Liver (tissue), 3 donors: ENCODE measurements around the gene PAH.

Experiments used
- EGR1 ChIP-seq, 2 donors: IDR thresholded peaks; 2 replicates each; pipeline ENCODE4 v1.6.1; 2016 to 2018; ENCODE audit warnings: antibody characterized with exemption in 2 of 2, low read depth in 2 of 2
- TF ChIP-seq, protein P1 (sequence below): fragments of 150-350 bp; IDR thresholded peaks from 2 replicates; pipeline ENCODE4 v1.5.1; 2017; ENCODE audit warnings: improper control_type of control experiment, low read depth, low read length; ENCODE audit not compliant: missing input control
- TF ChIP-seq, protein P2 (sequence below): IDR thresholded peaks from 2 replicates; pipeline ENCODE4 v1.6.1; 2016; ENCODE audit warnings: antibody characterized with exemption, mild to moderate bottlenecking
- donor health status: healthy.
- donor health status: healthy.

DNA sequence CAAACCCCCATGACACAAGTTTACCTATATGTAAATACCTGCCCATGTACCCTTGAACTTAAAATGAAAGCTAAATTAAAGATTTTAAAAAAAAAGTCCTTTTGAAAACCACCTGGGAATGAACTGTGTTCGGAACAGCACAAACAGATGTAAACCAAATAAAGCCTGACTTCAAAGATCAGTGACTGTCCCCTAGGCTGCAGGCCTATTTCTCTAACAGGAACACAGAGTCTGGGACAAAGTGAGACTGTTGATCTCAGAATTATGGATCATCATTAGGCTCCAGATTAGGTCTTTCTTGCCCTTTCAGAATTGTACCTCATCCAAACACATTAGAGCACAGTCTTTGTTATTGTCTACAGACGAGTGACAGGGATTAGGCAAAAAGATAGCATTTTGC is 54.6 kb downstream of the PAH start:
- no peak for TF ChIP-seq EGR1 (IDR thresholded peaks at IDR 0.05; ENCODE audit: low read depth in 2 of 2)
- TF ChIP-seq, protein P1, sequence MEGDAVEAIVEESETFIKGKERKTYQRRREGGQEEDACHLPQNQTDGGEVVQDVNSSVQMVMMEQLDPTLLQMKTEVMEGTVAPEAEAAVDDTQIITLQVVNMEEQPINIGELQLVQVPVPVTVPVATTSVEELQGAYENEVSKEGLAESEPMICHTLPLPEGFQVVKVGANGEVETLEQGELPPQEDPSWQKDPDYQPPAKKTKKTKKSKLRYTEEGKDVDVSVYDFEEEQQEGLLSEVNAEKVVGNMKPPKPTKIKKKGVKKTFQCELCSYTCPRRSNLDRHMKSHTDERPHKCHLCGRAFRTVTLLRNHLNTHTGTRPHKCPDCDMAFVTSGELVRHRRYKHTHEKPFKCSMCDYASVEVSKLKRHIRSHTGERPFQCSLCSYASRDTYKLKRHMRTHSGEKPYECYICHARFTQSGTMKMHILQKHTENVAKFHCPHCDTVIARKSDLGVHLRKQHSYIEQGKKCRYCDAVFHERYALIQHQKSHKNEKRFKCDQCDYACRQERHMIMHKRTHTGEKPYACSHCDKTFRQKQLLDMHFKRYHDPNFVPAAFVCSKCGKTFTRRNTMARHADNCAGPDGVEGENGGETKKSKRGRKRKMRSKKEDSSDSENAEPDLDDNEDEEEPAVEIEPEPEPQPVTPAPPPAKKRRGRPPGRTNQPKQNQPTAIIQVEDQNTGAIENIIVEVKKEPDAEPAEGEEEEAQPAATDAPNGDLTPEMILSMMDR, result no peak
- TF ChIP-seq, protein P2, sequence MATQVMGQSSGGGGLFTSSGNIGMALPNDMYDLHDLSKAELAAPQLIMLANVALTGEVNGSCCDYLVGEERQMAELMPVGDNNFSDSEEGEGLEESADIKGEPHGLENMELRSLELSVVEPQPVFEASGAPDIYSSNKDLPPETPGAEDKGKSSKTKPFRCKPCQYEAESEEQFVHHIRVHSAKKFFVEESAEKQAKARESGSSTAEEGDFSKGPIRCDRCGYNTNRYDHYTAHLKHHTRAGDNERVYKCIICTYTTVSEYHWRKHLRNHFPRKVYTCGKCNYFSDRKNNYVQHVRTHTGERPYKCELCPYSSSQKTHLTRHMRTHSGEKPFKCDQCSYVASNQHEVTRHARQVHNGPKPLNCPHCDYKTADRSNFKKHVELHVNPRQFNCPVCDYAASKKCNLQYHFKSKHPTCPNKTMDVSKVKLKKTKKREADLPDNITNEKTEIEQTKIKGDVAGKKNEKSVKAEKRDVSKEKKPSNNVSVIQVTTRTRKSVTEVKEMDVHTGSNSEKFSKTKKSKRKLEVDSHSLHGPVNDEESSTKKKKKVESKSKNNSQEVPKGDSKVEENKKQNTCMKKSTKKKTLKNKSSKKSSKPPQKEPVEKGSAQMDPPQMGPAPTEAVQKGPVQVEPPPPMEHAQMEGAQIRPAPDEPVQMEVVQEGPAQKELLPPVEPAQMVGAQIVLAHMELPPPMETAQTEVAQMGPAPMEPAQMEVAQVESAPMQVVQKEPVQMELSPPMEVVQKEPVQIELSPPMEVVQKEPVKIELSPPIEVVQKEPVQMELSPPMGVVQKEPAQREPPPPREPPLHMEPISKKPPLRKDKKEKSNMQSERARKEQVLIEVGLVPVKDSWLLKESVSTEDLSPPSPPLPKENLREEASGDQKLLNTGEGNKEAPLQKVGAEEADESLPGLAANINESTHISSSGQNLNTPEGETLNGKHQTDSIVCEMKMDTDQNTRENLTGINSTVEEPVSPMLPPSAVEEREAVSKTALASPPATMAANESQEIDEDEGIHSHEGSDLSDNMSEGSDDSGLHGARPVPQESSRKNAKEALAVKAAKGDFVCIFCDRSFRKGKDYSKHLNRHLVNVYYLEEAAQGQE, result no peak
